GM18526 (cell line): ENCODE data around the gene ADAP1.

Source experiments
- POLR2A ChIP-seq: IDR thresholded peaks from 3 replicates; pipeline ENCODE4 v1.6.1; 2011; ENCODE audit not compliant: insufficient read length; ENCODE audit errors: extremely low read depth

ADAP1 gene

GRCh38 chr7:854118-854775, 100.2 kb downstream of the ADAP1 start:
- TF ChIP-seq POLR2A = no peak

GRCh38 chr7:853366-854117, 100.9 kb downstream of the ADAP1 start:
- no peak for TF ChIP-seq POLR2A

DNA sequence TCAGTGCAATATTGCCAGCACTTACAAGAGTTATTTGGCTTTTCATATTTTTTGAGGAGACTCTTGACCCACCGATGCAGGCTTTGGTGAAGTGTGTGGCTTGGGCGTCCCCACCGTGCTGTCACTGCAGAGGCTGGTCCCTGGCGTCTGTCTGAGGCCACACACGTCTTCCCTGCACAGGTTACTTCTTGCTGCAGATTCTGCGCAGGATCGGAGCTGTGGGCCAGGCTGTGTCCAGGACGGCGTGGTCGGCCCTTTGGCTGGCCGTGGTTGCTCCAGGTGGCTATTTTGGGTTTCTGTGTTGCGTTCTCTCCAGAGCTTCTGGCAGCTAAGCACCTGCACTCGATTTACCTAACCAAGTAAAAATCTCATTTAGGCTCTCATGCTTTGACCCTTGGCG, 103.3 kb downstream of the ADAP1 start:
- no peak for TF ChIP-seq POLR2A

GRCh38 chr7:849781-850180, 104.7 kb downstream of the ADAP1 start:
- no peak for TF ChIP-seq POLR2A

DNA sequence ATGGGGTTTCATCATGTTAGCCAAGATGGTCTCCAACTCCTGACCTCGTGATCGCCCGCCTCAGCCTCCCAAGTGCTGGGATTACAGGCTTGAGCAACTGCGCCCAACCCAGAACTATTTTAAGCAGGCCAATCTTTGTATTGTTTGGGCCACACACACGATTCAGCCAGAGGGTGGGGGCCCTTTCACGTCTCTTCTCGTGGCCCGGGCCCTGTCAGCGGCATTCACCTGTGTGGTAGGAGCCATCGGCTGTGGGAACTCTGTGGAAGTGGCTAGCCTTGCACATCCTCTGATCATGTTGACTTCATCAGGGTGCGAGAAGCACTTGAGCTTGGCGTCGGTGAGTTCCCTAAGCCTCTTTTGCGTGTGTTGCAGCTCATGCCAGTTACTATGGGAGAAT, 105.3 kb downstream of the ADAP1 start:
- no peak for TF ChIP-seq POLR2A
